NCI-H2081 treated with DMSO at 0.1 percent for 48 hours (cell line): ENCODE results near the gene ZNF70.

Experiments used
- DNase-seq: peaks from one replicate; lab custom pipeline; 2025; lab: John Stamatoyannopoulos, UW

Gene ZNF70

DNA sequence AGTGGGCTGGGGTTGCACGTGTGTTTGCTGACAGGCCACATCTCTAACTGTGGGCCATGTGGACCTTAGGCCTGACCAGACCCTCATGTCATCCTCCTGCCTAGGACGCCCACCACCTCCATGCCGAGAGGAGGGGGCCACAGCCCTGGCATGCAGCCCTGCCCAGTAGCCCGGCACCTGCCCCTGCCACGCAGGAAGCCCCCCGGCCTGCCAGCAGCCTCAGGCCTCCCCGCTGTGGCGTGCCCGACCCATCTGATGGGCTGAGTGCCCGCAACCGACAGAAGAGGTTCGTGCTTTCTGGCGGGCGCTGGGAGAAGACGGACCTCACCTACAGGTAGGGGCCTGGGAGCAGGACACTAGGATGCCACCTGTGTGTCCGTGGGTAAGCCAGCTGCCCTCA, 28.2 kb upstream of the ZNF70 start:
- DNase-seq, result no peak

DNA sequence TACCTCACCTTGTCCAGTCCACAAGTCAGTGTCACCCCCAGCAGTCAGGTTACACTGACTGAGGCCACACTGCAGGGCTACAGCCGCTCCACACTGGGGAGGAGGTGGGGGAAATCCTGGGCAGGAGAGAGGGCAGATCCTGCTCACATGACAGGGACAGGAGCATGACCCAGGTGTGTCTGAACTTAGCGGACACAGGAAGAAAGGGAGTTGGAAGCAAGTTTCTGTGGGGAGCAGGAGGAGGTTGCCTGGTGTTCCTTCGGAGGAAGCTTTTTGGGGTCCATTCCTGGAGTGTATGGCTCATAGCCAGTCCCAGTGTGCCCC, 27.6 kb upstream of the ZNF70 start:
- DNase-seq, result no peak

DNA sequence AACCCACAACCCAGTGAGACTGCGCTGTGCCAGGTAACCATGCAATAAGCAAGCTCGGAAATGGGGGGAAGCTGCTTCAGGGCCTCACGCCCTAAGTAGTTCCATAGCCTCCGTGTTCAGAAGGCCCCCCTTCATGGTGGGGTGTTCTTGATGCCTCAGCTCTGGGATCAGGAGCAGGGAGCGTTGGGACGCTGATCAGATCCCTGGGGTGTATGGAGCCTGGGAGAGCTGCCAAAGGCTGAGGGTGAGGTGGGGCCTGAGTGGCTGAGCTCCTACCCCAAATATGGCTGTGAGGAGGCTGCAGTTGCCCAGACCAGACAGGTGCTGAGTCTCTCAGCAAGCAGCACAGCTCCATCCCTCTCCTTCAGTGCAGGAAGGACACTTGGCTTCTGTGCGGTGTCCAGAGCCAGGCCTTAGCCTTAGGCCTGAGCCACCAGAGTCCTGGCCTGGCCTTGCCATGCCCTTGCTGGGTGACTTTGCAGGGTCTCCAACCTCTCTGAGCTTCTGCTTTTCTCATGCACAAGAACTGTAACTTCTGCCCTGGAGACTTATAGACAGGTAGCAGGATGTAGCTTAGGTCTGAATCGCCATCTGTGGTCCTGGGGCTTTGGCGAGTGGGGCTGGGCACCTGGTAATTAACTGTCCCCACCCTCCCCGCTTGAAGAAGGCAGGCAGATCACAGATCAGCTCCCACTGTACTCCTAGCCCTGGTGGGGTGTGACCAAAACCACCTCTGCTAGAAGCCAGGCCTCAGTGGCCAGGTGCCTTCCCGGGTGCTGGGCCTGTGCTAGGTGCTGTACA, 27.1 kb upstream of the ZNF70 start:
- no peak for DNase-seq

DNA sequence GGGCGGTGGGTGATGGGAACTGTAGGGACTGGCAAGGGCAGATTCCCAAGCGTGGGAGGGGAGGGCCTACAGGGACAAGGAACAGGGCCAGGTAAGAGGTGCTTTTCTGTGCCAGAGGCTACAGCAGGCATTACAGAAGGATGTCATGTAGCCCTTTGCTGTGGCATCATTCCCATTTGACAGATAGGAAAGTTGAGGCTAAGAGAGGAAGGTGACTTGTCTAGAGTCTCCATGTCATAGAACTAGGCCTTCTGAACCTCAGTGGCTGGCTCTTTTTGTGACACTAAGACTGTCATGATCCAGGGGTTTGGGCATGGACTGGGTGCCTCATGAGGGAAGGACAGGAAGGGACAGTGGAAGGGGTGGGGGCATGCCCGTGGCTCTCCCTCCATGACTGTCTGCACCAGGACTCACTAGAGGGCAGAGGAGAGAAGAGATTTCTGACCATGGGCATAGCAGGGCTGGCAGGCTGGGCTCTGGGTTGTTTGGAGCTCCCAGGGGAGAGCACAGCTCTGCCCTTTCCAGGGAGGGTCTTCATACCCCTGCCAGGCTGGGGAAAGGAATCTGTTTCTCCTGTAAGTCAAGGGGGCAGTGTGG, 25.0 kb upstream of the ZNF70 start:
- DNase-seq, result no peak

DNA sequence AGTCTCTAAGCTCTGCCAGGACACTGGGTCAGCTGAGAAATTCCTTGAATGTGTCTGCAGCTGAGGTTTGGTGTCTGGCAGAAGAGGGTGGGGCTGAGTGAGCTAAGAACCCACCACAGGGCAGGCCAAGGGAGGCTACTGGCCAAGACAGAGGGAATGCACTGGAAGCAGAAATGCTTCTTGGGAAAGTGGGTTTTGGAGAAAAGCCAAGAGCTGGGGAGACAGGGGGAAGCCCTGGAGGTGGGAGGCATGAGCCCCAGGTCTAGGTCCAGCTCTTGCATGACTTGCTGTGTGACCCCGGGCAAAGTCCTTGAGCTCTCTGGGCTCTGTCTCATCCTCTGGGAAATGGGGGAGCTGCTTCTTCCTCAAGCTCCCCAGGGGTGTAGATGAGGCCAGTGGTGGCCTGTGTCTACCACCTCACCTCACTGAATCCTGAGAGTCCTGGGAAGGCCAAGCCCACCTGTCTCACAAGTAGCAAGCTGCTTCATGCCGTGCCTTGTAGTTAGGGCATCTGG, 24.1 kb upstream of the ZNF70 start:
- no peak for DNase-seq

DNA sequence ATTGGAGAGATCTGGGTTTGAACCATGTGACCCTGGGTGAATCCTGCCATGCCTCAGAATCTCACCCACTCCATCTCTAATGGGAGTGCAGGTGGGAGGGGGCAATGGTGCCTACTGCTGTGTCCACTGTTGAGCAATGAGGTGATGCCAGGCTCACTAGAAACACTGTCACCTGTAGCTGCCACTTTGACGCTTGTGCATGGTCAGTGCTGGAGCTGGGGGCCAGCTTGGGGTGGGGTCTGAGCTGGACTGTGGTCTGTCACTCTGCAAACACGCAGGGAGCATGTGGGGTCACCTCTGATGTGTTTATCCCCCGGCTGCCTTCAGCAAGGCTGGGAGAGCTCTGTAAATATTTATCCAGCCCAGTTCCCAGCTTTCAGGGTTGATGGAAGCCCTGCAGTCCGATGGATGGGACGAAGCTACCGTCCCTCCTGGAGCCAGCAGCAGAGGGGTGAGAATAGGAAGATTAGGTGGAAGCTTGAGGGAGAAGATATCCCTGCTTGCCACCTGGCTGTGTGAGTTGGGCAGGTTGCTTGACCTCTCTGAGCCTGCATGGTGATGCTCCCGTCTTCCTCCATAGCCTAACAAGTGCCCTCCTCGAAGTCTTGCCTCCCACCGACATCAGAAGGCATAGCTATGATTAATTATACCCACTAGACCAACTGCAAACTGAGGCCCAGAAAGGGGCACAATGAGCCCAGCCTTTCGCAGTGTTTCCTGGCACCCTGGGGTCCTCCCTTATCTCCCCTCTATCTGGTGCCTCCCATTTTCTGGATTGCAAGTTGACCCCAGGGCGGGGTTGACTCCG, 23.4 kb upstream of the ZNF70 start:
- no peak for DNase-seq

DNA sequence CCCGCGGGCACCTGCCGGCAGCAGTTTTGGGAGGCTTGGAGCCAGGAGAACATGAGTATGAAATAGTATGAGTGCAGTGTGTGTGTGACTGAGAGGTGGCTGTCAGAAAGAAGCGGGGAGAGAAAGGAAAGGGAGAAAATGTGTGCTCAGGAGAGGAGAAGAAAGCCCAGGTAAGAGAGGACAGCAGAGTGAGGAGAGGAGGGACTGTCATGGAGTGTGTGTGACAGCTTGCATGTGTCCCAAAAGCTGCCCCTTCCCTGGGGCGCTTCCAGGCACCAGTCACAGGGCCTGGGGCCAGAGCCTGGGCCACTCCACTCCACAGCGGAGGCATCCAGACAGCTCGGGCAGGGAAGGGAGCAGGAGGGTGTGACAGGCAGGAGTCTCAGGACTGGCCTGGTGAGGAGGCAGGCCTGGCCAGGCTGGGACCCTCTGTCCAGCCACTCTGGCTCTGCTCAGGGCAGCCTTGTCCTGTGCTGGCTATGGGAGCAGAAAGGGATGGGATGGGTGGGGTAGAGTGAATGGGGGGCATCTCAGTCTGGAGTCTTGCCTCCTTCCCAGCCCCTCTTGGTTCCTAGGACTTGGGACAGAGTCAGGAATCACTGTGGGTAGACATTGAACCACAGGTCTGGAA, 22.7 kb upstream of the ZNF70 start:
- no peak for DNase-seq

DNA sequence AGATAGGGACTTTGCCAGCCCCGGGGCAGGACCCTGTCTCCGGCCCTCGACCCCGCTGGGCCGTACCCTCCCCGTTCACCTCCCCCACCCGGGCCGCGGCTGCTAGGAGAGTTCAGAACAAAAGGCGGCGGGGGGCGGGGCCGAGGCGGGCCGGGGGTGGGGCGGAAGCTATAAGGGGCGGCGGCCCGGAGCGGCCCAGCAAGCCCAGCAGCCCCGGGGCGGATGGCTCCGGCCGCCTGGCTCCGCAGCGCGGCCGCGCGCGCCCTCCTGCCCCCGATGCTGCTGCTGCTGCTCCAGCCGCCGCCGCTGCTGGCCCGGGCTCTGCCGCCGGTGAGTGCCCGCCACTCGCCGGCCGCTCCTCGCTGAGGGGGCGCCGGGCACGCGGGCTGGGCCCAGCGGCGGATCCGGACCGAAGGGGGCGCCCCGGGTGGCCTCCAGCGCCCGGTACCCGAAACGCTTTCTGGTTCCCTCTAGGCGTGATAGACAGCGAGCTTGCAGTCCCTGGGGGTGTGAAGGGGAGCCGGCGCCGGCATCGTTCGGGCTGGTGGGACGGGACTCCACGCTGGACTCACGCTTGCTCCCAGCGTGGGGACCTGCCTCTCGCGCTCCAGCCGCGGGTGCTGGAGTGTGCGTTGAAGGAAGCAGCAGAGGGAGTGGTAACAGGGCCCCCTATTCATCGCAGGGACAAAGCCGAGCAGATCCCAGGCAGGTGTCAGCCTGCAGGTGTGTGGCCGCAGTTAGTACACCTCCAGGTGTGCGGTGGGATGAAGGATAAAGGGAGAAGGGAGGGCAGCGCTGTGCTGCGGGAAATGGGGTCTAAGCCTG, 21.9 kb upstream of the ZNF70 start, which contains the start of gene MMP11:
Gene MMP11, plus strand, starts transcription at position 201 of the 825 bp plus-strand sequence. Its CDS starts 22 bp downstream, at position 223.
- DNase-seq, result no peak

DNA sequence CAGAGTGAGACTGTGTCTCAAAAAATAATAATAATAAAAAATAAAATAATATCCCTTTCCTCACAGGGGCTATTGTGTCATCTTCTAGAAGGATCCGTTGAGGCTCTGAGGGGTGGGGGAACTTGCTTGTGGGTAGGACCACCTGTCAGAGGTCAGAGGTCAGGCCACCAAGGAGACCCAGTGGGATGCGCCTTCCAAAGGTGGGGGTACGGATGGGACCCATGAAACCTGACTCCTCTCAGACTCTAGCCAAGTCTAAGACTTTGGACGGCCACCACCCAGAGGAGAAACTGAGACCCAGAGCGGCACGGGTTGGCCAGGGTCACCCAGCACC, 21.4 kb upstream of the ZNF70 start:
- no peak for DNase-seq

DNA sequence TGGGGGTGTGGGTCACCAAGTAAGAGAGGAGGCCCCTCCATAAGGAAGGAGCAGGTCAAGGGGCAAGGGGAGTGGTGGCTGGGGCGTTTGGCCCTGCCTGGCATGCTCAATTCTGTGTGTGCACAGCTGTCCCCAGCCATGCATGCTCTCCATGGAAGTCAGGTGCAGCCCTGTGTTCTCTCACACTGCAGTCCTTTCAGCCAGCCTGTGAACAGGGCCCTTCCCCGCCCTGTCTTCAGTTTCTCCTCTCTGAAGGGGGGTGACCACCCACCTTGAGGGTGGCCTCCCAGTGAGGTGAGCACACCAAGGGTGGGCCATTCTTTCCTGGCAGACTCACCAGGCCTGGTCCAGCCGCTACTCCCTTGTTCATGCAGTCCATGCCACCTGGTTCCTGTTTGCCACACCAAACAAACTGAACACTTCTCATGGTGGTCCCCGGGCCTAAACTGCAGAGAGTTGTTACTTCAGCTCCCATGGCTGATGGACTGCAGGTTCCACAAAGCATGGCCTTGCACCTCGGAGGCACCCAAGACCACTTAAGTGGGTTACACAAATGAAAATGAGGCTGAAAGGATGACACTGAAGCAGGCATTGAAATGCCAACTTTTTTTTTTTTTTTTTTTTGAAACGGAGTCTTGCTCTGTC, 18.5 kb upstream of the ZNF70 start:
- no peak for DNase-seq

DNA sequence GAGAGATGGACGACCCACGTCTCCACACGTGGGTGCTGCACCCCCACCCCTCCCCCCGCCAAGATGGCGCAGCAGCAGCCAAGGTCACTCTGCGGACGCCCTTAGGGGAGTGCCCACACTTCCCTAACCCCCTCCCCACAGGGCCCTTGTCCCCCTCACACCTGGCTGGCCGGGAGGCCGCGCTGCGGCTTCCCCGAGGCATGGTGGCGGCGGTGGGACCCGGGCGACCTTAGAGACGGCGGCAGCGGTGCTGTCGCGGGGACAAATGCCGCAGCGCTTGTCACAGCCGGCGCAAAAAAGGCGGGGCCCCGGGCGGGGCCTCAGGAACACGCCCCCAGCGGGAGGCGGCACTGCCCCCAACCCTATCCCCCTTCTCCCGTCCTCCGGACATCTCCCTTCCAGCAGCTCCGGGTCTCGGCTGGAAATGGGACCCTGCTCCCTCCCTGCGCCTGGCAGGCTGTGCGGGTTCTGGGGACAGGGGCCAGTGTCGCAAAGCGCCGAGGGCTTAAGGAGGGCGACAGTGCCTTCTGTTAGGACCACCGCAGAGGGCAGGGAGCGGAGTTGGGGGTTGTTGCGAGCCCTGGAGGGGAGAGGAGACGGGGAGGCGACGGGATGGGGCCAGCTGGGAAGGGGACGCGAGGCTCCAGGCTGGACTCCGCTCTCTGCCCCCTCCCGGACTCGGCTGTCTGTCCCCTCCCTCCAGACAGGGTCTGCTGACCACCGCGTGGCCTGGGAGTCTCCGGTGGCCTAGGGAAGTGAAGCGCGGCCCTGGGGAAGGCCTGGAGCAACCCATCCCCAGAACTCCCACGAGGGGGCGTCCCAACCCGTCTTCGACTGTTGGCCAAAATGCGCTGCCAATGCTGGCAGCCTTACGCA, 17.0 kb upstream of the ZNF70 start, which contains the start of gene CHCHD10:
Gene CHCHD10, minus strand, starts transcription at position 300 of the 876 bp plus-strand sequence. Its CDS starts 98 bp downstream, at position 202.
- no peak for DNase-seq

DNA sequence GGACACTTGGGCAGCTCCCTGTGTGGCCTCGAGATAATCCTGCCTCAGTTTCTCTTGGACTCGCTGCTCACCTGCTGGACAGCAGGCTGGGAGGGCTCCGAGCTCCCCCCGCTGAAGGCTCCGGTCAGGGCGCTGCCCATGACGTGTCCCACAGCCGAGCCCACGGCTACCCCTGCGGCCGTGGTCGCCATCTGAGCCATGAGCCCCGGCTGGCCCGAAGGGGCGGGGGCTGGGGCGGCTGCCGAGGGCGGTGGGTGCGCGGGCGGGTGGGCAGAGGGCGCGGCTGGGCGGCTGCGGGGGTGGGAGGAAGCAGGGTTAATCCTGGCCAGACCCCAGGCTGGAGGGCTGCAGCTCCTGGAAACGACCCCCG, 16.4 kb upstream of the ZNF70 start:
- DNase-seq, result no peak

DNA sequence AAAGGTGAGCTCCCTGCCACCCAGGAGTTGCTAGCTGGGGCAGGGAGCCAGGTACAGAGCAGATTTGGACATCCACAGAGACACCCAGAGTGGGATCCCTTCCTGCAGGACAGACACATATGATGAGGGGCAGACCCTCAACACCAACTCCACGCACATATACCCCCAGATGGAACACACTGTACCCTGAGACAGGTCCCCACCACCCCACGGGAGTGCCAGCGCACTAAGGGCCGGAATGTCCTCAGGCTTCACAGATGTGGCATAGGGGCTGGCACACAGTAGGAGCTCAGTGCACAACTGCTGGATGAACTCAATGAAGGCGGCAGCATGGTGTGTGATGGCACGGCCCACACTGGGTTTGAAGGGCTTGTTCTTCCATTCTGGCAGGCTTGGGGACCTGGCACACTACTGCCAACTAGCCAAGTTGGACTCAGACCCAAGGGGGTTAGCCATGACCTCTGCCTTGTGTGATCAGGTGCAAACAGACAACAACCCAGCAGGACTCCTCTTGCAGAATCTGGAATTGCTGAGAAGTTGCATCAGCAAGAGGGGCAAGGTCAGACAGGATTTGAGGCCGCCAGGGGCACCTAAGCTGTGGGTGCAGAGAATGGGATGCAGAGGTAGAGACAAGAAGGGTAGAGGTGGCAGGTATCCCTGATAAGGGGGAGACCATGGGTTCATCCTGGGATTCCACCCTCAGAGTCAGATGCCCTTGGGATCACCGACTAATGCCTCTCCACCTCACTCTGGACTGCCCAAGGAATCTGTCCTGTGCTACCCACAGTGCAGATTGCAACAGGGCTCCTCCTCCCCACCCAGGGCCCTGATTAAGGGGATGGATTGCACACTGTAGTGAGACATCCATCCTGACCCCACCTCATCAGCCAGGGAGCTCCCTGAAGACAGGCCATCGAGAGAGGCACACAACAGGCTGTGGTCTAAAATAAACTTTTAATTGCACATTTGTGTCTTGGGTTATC, 14.3 kb upstream of the ZNF70 start:
- no peak for DNase-seq

DNA sequence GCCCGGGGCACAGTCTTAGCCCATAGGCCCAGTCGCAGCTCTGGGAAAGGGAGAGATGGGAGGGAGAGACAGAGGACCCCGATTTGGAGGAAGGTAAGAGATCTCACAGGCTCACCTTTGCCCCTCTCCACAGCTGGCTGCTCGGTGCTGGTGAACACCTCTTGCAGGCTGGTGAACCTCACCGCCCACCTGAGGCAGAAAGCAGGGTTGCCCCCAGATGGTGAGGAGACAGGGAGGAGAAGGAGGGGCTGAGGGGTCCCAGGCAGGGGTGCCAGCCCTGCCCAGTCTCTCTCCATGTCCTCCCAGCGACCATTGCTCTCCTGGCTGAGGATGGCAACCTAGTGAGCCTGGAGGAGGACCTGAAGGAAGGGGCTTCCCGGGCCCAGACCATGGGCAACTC, 13.0 kb upstream of the ZNF70 start:
- DNase-seq, result no peak

DNA sequence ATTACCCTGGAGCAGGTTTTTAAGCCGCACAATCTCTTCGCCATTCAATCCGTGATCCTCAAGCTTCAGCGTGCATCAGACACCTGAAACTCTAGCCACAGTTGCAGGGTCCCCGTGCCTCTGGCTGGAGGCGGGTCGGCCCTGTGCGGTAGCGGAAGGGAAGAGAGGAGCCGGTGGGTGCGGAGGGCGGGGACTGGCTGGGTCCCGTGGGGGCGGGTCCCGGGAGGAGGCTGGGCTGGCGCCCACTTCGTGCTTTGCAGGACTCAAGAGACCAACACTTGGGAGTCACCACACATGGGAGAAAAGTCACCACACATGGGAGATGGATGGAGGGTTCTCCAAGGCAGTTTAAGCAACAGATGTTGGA, 12.7 kb upstream of the ZNF70 start:
- no peak for DNase-seq

DNA sequence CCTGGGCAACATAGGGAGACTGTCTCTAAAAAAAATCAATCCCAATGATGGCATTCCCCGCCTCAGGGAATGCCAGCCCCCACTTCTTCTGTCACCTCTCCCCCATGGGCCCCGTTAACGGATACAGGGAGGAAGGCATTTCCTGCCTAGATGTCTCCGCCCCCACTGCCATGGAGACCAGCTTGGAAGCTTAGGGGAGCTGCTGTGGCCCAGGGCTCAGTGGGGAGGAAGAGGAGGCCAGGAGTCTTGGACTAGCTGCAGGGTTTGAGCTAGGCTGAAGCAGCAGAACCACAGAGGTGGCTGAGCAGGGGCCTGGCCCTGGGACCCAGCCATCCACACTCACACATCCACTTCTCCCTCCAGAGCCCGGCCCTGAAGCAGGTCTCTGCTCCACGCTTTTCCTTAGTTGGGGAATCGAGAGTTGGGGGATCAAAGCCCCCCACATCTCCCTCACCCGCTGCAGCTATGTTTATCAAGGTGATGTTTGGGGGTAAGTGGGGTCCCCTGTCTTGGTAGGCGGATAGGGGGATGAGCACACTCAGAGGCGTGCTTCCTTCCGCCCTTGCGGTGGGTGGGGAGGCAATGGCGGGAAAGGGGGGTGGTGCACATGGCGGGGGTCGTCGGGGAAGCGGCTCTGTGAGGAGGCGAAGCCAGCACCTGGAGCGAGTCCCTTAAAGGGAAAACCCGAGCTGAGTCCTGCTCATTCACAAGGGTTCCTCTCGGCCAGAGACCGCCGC, 12.1 kb upstream of the ZNF70 start, which contains the start of gene C22orf15:
Gene C22orf15, plus strand, starts transcription at position 149 of the 737 bp plus-strand sequence. Its CDS starts 317 bp downstream, at position 466.
- DNase-seq, result no peak

DNA sequence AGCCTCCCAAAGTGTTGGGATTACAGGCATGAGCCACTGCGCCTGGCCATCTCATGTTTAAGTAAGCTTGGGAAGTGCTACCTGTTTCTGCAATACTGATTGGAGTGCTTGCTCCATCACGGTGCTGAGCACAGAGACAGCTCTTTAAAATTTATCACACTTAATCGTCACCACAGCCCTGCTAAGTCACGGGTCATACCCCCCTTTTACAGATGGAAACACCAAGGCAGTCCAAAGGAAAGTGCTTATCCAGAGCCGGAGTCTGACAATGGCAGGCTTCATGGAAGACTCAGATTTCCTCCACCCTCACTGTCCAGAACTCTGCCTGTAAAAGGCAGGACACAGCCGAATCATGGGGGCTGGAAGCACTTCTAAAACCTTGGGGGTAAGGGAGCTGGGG, 9.1 kb upstream of the ZNF70 start:
- no peak for DNase-seq

DNA sequence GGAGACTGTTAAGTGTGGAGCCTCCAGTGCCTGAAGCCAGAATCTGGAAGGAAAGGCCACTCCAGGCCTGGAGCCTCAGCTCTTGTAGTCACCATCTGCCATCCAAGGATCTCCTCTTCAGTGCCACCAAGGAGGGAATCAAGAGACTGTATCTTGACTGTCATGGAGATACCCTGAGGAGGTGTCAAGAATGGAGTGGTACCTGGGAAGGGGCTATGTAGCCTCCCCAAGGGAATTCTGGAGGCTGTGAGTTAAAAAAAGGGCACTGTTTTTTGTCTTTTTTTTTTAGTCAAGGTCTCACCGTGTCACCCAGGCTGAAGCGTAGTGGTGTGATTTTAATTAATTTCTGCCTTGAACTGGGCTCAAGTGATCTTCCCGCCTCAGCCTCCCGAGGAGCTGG, 8.7 kb upstream of the ZNF70 start:
- DNase-seq, result no peak
